ENCODE data around the gene DECR2.

Gene DECR2

GRCh38 chr16:430904-431303, 29.2 kb downstream of the DECR2 start:
- H3K79me1 ChIP-seq (replicated peaks; ENCODE audit: low read length, poor library complexity, severe bottlenecking) = peaks cover 34% of the 10 kb centered on the region
- no peak overlapping the region for H3K4me2 ChIP-seq (ENCODE audit: low read length, poor library complexity, severe bottlenecking)
- WGBS = 99% methylated on average over 7 of the region's 7 CpGs
- no peak overlapping the region for H3K23ac ChIP-seq (ENCODE audit: low read length in 2 of 2)
- no peaks in the 10 kb centered on the region for H3K27me3 ChIP-seq (ENCODE audit: control insufficient read depth in 1 of 2, insufficient read depth in 1 of 2, low read length in 2 of 2)
- H3K4ac ChIP-seq (ENCODE audit: low read depth in 1 of 2, low read length in 2 of 2) = no peak overlapping the region
- H3K4me1 ChIP-seq (ENCODE audit: control insufficient read depth, insufficient read depth, low read depth, low read length) = peaks cover 16% of the 10 kb centered on the region
- H3K4me3 ChIP-seq (ENCODE audit: insufficient read depth in 1 of 2, low read depth in 1 of 2, low read length in 2 of 2) = no peak overlapping the region
- H2AFZ ChIP-seq (ENCODE audit: low read depth, low read length) = no peak overlapping the region
- no peak overlapping the region for H2BK120ac ChIP-seq (ENCODE audit: low read depth, low read length)
- H3K18ac ChIP-seq (ENCODE audit: low read depth in 1 of 2, low read length in 2 of 2) = no peak overlapping the region
- H4K8ac ChIP-seq (ENCODE audit: low read length) = no peak overlapping the region
- no peak overlapping the region for H2BK12ac ChIP-seq (ENCODE audit: low read length in 2 of 2)
- no peak overlapping the region for H3K27ac ChIP-seq (ENCODE audit: low read length, poor library complexity, severe bottlenecking)
- H2BK15ac ChIP-seq (ENCODE audit: low read depth, poor library complexity, severe bottlenecking) = no peak overlapping the region
- peaks cover 3 to 9% of the 10 kb centered on the region in 2 experiments for H3K36me3 ChIP-seq (ENCODE audit: control insufficient read depth in 1 of 2, insufficient read depth in 2 of 2, low read depth in 1 of 2, low read length in 2 of 2)
- no peak overlapping the region for H3K9ac ChIP-seq (ENCODE audit: low read length)
- no peak for DNase-seq
- H2AK5ac ChIP-seq (ENCODE audit: low read length, severe bottlenecking) = no peak overlapping the region
- no peak overlapping the region for H2BK5ac ChIP-seq (ENCODE audit: low read depth, low read length, poor library complexity, severe bottlenecking)
- H3K14ac ChIP-seq (ENCODE audit: low read length in 2 of 2) = no peak overlapping the region
- H4K91ac ChIP-seq (ENCODE audit: low read length) = no peak overlapping the region
- H3K9me3 ChIP-seq (ENCODE audit: control insufficient read depth, low read length) = no peaks in the 10 kb centered on the region

GRCh38 chr16:440627-441026, 38.9 kb downstream of the DECR2 start:
- Histone ChIP-seq H2AK5ac (ENCODE audit: low read length, severe bottlenecking) (no peak overlapping the region), H3K4me3 (ENCODE audit: insufficient read depth in 1 of 2, low read depth in 1 of 2, low read length in 2 of 2) (no peak overlapping the region), H3K18ac (ENCODE audit: low read depth in 1 of 2, low read length in 2 of 2) (no peak overlapping the region), H3K27ac (ENCODE audit: low read length, poor library complexity, severe bottlenecking) (no peak overlapping the region), H3K4me1 (ENCODE audit: control insufficient read depth, insufficient read depth, low read depth, low read length) (peaks cover 4% of the 10 kb centered on the region), H2BK120ac (ENCODE audit: low read depth, low read length) (no peak overlapping the region), H3K4ac (ENCODE audit: low read depth in 1 of 2, low read length in 2 of 2) (no peak overlapping the region), H3K9me3 (ENCODE audit: control insufficient read depth, low read length) (no peaks in the 10 kb centered on the region), H4K91ac (ENCODE audit: low read length) (no peak overlapping the region), H3K27me3 (ENCODE audit: control insufficient read depth in 1 of 2, insufficient read depth in 1 of 2, low read length in 2 of 2) (no peaks in the 10 kb centered on the region), H3K4me2 (ENCODE audit: low read length, poor library complexity, severe bottlenecking) (no peak overlapping the region), H3K14ac (ENCODE audit: low read length in 2 of 2) (no peak overlapping the region), H3K79me1 (replicated peaks; ENCODE audit: low read length, poor library complexity, severe bottlenecking) (peaks cover 48% of the 10 kb centered on the region), H2BK15ac (ENCODE audit: low read depth, poor library complexity, severe bottlenecking) (no peak overlapping the region), H2BK12ac (ENCODE audit: low read length in 2 of 2) (no peak overlapping the region), H2AFZ (ENCODE audit: low read depth, low read length) (no peak overlapping the region), H3K23ac (ENCODE audit: low read length in 2 of 2) (no peak overlapping the region), H3K9ac (ENCODE audit: low read length) (no peak overlapping the region), H3K36me3 (ENCODE audit: control insufficient read depth in 1 of 2, insufficient read depth in 2 of 2, low read depth in 1 of 2, low read length in 2 of 2) (peaks cover 4 to 5% of the 10 kb centered on the region in 2 experiments), H4K8ac (ENCODE audit: low read length) (no peak overlapping the region), H2BK5ac (ENCODE audit: low read depth, low read length, poor library complexity, severe bottlenecking) (no peak overlapping the region)
- 96% methylated on average over 6 of the region's 6 CpGs for WGBS
- DNase-seq = no peak

DNA sequence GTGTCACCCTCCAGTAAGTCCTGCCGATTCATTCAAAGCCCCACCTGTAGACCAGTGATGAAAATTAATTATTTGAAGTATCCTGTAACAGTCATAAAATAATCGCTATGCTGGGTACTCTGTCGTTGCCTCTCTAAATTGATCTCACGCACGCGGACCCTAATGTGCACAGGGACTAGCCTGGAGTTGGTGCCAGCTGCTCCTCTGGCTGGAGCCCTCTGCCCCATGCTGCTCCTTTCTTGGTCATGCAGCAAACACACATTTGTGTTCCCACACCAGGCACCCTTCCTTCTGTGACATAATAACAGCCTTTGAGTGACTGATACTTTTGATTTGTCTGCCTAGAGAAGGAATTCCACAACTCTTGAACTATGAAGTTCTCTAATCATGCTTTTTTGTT, 39.8 kb downstream of the DECR2 start:
- Histone ChIP-seq H3K27ac (ENCODE audit: low read length, poor library complexity, severe bottlenecking) (no peak overlapping the region), H2AK5ac (ENCODE audit: low read length, severe bottlenecking) (no peak overlapping the region), H4K91ac (ENCODE audit: low read length) (no peak overlapping the region), H3K18ac (ENCODE audit: low read depth in 1 of 2, low read length in 2 of 2) (no peak overlapping the region), H2AFZ (ENCODE audit: low read depth, low read length) (no peak overlapping the region), H3K36me3 (ENCODE audit: control insufficient read depth in 1 of 2, insufficient read depth in 2 of 2, low read depth in 1 of 2, low read length in 2 of 2) (peaks cover 4% of the 10 kb centered on the region in 2 experiments), H3K4ac (ENCODE audit: low read depth in 1 of 2, low read length in 2 of 2) (no peak overlapping the region), H2BK120ac (ENCODE audit: low read depth, low read length) (no peak overlapping the region), H3K4me3 (ENCODE audit: insufficient read depth in 1 of 2, low read depth in 1 of 2, low read length in 2 of 2) (no peak overlapping the region), H3K4me1 (ENCODE audit: control insufficient read depth, insufficient read depth, low read depth, low read length) (peaks cover 4% of the 10 kb centered on the region), H3K79me1 (replicated peaks; ENCODE audit: low read length, poor library complexity, severe bottlenecking) (peaks cover 48% of the 10 kb centered on the region), H2BK15ac (ENCODE audit: low read depth, poor library complexity, severe bottlenecking) (no peak overlapping the region), H3K23ac (ENCODE audit: low read length in 2 of 2) (no peak overlapping the region), H2BK12ac (ENCODE audit: low read length in 2 of 2) (no peak overlapping the region), H3K9ac (ENCODE audit: low read length) (no peak overlapping the region), H3K27me3 (ENCODE audit: control insufficient read depth in 1 of 2, insufficient read depth in 1 of 2, low read length in 2 of 2) (no peaks in the 10 kb centered on the region), H4K8ac (ENCODE audit: low read length) (no peak overlapping the region), H3K9me3 (ENCODE audit: control insufficient read depth, low read length) (no peaks in the 10 kb centered on the region), H3K14ac (ENCODE audit: low read length in 2 of 2) (no peak overlapping the region), H2BK5ac (ENCODE audit: low read depth, low read length, poor library complexity, severe bottlenecking) (no peak overlapping the region), H3K4me2 (ENCODE audit: low read length, poor library complexity, severe bottlenecking) (no peak overlapping the region)
- DNase-seq = no peak
- WGBS = over 99% methylated on average over 5 of the region's 6 CpGs

- Histone ChIP-seq H3K79me1 (replicated peaks; ENCODE audit: low read length, poor library complexity, severe bottlenecking) (peaks cover 49% of the 10 kb centered on the region), H2BK15ac (ENCODE audit: low read depth, poor library complexity, severe bottlenecking) (no peak overlapping the region), H3K9me3 (ENCODE audit: control insufficient read depth, low read length) (no peaks in the 10 kb centered on the region), H3K23ac (ENCODE audit: low read length in 2 of 2) (no peak overlapping the region), H3K14ac (ENCODE audit: low read length in 2 of 2) (no peak overlapping the region), H3K4ac (ENCODE audit: low read depth in 1 of 2, low read length in 2 of 2) (no peak overlapping the region), H3K4me3 (ENCODE audit: insufficient read depth in 1 of 2, low read depth in 1 of 2, low read length in 2 of 2) (no peak overlapping the region), H3K18ac (ENCODE audit: low read depth in 1 of 2, low read length in 2 of 2) (no peak overlapping the region), H3K4me2 (ENCODE audit: low read length, poor library complexity, severe bottlenecking) (no peak overlapping the region), H2BK120ac (ENCODE audit: low read depth, low read length) (no peak overlapping the region), H3K27ac (ENCODE audit: low read length, poor library complexity, severe bottlenecking) (no peak overlapping the region), H3K9ac (ENCODE audit: low read length) (no peak overlapping the region), H2BK5ac (ENCODE audit: low read depth, low read length, poor library complexity, severe bottlenecking) (no peak overlapping the region), H2AFZ (ENCODE audit: low read depth, low read length) (no peak overlapping the region), H4K8ac (ENCODE audit: low read length) (no peak overlapping the region), H2AK5ac (ENCODE audit: low read length, severe bottlenecking) (no peak overlapping the region), H3K36me3 (ENCODE audit: control insufficient read depth in 1 of 2, insufficient read depth in 2 of 2, low read depth in 1 of 2, low read length in 2 of 2) (peaks cover 2 to 4% of the 10 kb centered on the region in 2 experiments), H3K27me3 (ENCODE audit: control insufficient read depth in 1 of 2, insufficient read depth in 1 of 2, low read length in 2 of 2) (no peaks in the 10 kb centered on the region), H2BK12ac (ENCODE audit: low read length in 2 of 2) (no peak overlapping the region), H3K4me1 (ENCODE audit: control insufficient read depth, insufficient read depth, low read depth, low read length) (peaks cover 4% of the 10 kb centered on the region), H4K91ac (ENCODE audit: low read length) (no peak overlapping the region)
- no peak for DNase-seq
- WGBS = 94% methylated on average over 4 of the region's 6 CpGs
These were observed 41.3 kb downstream of the DECR2 start for GRCh38 chr16:442976-443375.

All from mesenchymal stem cell (in vitro differentiated cells and primary cell).